Erythroblast (primary cell): ENCODE results near the gene CD47.

Experiments
- DNase-seq, 2 experiments: peaks; one replicate each; lab custom pipeline; 2025; lab: John Stamatoyannopoulos, UW
- GATA1 ChIP-seq: IDR thresholded peaks from 2 replicates; pipeline ENCODE4 v1.6.1; 2011; ENCODE audit warnings: low read depth, mild to moderate bottlenecking, control low read depth, low read length, moderate library complexity
- POLR2A ChIP-seq: IDR thresholded peaks from 2 replicates; pipeline ENCODE4 v1.6.1; 2011; ENCODE audit warnings: mild to moderate bottlenecking, low read length

Gene CD47

DNA sequence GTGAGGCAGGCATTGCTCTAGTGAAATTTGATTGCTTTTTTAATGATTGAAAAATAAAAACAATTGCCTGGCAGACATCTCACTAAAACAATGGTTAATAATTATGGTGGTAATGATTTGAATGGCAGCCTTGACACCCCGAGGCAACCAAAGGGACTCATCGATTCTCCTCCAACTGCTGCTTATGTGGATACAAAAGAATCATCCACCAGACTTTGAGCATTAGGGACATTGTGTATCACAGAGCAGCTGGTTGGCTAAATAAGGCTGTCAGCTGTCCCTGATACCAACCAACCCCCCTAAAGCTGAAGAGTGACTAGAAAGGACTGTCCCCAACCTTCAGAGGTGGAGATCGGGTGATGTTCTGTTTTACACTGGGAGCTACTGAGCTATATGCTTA is 1.7 kb upstream of the CD47 start:
- peak in 1 of 2 experiments; percentile 46 for DNase-seq
- TF ChIP-seq POLR2A (no peak), GATA1 (no peak)

DNA sequence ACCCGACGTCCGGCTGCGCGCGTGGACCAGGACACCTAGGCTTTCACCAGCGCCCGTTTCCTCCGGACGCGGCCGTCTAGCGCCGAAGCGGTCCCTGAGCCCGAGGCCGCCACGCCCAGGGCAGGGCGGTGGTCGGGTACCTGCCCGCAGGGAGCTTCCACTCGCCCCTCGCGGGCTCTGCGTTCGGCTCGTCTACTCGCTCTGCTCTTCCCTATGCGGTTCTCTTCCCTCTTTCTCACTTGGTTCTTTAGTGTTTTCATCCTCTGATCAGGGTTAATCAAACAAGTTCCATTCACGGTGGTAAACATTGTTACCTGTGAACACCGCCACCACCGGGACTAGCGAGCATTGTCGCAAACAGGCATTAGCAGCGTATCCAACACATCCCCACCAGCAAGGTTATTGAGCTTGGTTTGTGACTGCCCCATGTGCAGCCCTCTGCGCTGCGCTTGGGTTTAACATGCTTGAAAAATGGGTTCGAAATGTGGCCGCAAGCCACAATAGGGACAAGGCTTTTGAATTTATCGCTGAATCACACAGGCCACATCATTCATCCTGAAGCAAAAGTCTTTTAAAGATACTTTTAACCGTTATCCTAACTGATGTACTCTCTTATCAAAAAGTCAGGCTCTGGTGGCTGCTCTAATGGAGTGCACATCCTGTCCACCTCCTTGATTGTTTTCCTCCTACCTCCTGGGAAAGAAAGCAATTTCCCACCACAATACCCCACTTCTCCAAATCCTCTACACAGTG is 843 bp upstream of the CD47 start:
- peak in 1 of 2 experiments; percentile 54 for DNase-seq
- TF ChIP-seq GATA1 (no peak), POLR2A (no peak)

DNA sequence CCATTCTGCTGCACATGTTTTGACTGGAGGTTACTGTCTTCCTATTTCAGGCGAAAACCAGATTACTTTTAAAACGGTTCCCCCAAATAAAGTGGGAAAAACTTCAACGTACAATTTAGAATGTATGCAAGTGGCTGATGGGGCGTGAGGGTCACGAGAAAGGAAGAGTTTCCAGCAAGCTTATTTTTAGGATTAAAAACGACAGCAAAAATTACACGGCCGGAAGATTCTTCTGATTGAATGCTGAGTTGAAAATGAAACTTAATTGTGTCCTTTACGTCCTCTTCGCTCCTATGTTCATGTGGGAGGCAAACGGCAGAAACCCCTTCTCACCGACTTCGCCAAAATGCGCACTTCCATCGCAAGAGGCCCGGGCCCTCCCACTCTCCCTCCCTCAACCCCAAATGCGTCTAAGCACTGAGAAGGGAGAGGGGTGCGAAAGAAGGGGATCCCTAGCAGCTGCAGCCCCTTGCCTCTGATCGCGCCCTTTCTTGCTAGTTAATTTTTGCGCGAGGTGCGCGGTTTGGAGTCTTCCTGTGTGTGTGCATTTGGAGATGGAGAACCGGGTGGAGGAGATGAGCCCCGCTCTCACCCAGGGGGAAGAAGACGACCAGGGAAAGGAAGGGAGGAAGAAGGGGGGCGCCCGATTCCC is 656 bp downstream of the CD47 start:
- no peak for TF ChIP-seq POLR2A
- no peak for TF ChIP-seq GATA1
- peak; percentile 73 to 80 for DNase-seq

DNA sequence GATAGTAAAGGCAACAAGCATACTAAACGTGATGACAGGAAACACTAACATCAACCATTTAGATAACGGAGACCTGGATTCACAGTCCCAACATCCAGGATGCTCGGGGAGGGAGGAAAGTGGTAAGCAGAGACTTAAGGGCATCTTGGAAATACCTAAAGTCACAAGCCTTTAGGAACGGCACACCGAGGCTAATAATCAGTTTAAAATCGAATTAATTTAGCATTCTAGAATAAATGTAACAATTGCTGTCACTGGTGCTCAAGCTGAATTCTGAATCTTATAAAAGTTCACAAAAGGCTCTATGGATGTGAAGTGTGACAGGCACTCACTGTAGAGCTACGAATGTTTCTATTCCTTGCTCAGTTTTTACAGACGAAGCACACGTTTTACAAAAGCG is 1.3 kb downstream of the CD47 start:
- TF ChIP-seq GATA1 = no peak
- TF ChIP-seq POLR2A = no peak
- peak in 1 of 2 experiments; percentile 51 for DNase-seq

DNA sequence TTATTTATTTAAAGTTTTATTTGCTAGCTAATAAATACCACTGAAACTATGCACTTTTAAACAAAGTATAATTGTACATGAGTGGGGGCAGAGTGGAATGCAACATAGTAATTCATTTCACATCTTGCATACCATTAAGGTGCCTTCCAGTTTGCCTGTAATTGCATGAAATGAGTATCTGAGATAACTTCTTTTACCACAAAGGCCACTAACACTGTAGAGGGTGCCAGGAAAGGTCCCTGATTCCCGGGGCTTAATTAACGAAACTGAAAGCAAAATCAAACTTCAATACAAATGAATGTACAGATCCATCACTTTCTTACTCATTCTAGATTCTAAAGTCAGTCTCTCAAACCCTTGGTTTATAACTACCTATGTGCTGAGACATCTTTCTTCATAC is 2.1 kb downstream of the CD47 start:
- peak; percentile 53 to 70 for DNase-seq
- TF ChIP-seq POLR2A (no peak), GATA1 (no peak)

DNA sequence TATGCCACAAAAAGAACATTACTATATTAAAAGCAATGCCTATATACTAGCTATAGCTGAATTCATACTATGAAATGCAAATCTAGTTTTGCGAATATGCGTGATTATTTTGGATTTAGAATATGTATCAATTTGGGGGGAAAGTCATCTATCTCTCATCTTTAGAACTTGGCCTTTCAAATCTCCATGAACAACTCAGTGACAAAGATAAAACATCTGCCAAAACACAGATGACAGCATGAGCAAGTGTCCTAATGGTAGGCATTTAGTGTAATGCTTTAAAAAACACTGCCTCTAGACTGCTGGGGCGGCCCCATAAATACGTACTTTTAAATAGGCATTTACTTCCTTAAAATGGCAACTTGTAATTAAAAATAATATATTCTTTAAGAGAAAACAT is 2.7 kb downstream of the CD47 start:
- no peak for TF ChIP-seq GATA1
- no peak for TF ChIP-seq POLR2A
- peak in 1 of 2 experiments; percentile 29 for DNase-seq

DNA sequence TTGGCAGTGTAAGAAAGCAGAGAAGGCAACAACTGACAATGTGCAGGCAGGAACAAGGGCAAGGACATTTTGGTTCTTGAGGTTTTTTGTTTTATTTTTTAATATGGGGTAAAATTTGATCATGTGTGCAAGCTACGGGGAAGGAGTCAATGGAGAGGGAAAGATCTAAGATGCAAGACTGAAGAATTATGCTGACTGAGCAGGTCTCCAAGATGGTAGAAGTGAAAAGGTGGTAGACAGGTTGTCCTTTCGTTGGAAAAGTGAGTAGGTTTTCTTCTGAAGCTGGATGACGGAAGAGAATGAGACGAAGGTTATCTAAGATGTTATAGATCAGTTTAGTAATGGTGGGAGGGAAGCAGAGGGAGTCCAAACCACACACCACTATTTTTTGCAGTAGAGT is 4.2 kb downstream of the CD47 start:
- no peak for DNase-seq
- TF ChIP-seq GATA1 (no peak), POLR2A (no peak)

DNA sequence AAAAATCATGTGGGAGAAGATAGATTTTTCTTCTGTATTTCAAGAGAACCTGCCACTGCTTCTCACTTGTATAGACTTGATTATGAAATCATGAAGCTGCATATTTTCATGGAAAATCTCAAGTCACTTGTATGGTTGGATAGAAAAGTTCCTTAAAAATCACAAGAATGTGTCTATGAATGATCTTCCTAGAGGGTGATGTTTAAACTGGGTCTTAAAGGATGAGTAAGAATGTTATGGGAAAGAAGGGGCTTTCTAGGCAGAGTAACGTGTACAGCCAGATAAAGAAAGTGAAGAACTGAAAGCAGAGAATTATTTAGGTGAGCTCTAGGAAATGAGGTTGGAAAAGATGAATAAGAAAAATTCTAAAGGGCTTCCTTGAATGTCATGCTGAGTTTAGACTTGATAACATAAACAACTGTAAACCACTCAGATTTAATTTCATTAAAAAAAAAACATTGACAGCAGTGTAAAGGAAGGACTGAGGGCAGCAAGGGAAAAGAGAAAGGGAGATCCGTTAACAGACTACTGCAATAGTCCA is 5.0 kb downstream of the CD47 start:
- no peak for DNase-seq
- TF ChIP-seq GATA1 (no peak), POLR2A (no peak)

DNA sequence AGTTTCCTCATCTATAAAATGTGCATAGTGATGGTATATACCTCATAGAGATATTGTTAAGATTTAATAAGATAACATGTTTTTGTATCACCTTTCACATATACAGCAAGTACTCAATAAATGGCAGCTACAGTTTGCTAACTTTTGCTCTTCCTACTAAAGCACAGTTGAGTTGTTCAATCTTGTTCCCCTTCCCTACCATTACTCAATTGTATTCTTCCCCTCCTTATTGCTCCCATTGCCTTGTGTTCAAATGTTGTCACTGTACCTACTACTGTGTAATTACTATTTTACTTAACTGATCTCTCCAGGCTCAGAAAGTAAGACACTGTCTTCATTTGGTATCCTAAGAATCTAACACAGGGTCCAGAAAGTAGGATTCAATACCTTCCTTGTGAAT is 5.5 kb downstream of the CD47 start:
- DNase-seq = no peak

DNA sequence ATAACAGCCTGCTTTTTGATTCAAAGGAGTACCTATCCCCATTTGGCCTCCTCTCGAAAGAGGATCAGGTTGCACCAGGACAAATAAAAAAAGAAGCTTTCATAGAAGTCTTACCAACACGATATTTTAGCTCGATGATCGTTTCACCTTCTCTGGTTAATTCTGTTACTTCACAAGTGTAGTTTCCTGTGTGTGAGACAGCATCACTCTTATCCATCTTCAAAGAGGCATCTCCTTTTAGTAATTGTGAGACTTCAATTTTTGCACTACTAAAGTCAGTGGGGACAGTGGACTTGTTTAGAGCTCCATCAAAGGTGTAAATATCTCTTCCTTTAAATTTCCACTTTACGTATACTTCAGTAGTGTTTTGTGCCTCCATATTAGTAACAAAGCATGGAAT is 11.0 kb downstream of the CD47 start:
- DNase-seq = no peak
- TF ChIP-seq POLR2A = no peak
- TF ChIP-seq GATA1 = no peak

More for the DNA sequence above, 5.5 kb downstream of the CD47 start:
- TF ChIP-seq POLR2A = no peak
- no peak for TF ChIP-seq GATA1

DNA sequence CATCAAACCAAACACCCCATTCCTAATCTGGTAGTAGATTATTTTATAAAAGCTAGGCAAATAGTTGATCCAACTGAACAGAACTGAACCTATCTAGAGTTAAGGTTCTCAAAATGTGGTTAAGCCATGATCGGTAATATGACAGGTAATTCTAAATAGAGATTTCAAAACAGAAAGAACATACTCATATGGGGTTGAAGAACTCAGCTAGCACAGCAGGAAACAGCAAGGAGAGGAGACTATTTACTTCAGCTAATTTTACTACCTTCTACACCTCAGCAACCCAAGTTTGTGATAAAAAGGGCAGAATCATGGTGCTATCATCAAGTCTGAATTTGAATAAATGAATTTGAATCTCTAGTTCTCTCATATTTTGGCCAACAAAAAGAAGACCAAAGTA is 11.8 kb downstream of the CD47 start:
- DNase-seq = no peak
- TF ChIP-seq GATA1 (no peak), POLR2A (no peak)

DNA sequence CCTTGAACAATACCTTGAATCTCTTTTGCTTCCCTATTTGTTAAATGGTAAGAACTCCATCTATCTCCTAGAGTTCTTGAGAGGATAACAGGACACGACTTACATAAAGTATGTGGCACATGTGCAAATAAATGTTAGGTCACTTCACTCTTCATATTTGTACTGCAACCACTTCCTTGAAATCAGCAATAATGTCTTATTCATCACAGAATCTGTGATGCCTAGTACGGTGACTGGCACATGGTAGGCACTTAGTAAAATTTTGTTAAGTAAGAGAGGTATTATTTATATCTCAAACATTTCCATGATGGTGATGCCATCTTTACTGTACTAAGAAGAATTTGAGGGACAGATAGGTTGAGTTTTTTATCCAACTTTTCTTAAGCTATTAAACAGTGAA is 14.3 kb downstream of the CD47 start:
- TF ChIP-seq GATA1 (no peak), POLR2A (no peak)
- no peak for DNase-seq

DNA sequence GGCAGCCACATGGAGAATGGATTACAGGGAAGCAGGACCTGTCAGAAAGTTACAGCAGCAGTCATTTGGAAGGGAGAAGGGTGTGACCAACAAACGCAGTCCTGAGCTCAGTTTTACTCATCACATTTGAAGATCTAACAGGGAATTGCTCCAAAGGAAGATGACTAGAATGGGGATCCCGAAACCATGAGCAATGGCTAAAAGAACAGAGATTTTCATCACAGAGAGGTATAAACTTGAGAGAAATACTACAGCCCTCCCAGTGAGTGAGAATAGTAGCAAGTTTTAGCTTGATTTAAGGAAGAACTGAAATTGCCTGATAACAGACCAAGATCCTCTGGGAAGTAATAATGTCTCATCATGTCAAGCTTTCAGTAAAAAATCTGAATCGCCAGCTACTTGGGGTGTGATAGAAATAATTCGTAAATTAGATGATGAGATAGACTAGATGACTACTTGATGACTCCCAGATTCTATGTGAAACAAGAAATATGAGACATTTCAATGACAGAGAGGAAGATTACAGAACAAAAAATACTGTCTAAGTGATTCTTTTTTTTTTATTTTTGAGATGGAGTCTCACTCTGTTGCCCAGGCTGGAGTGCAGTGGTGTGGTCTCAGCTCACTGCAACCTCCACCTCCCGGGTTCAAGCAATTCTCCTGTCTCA is 16.9 kb downstream of the CD47 start:
- TF ChIP-seq GATA1 (no peak), POLR2A (no peak)
- no peak for DNase-seq

DNA sequence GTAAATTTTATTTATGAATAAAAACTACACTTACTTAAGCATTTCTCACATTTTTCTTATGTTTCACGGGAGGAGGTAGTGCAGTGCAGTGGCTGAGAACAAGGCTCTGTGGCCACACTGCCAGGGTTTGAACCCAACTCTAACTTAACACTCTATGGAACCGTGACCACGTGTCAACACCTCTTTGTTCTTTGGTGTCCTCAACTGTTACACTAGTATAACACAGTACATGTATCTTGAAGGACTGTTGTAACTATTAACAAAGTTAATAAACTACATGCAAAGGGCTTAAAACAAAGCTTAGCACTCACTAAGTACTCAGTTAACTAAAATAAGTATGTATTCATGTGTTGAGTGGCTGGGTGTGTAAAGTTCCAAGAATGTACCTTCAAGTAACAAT is 19.5 kb downstream of the CD47 start:
- DNase-seq = no peak
- TF ChIP-seq GATA1 (no peak), POLR2A (no peak)
